CD8-positive, alpha-beta memory T cell (primary cell): ENCODE results near the gene SMC1A. TPM values are rescaled to one million over a fixed set of nuclear protein-coding genes. Genes with fewer than 3 reads are reported as not detected.
A peak's percentile ranks its signal among the peaks of the same experiment; 100 is the strongest.
"Not testable (repeated sequence)": the region's sequence is repeated elsewhere in the genome, so short reads cannot be mapped to it uniquely, and the experiment has no call there.

Source experiments
- CTCF ChIA-PET: fragments of 350-600 bp; sonication (Branson Sonifier 250); formaldehyde crosslinking; loops from one replicate; lab custom pipeline; 2021; ENCODE audit warnings: antibody characterized with exemption; lab: Charles Lee
- POLR2A ChIA-PET: fragments of 350-600 bp; sonication (Branson Sonifier 250); formaldehyde crosslinking; loops from one replicate; lab custom pipeline; 2021; ENCODE audit warnings: antibody characterized with exemption; lab: Charles Lee
- DNase-seq, 5 donors: peaks; one replicate each; pipeline versions ENCODE4 v3.0.0 to v3.0.0-alpha.2; 2020 to 2022; ENCODE audit warnings: mixed read lengths in 1 of 5
- H3K27ac ChIP-seq: one replicate; pipeline ENCODE4 v1.7.0; 2013; ENCODE audit warnings: low read depth, mild to moderate bottlenecking, low read length, moderate library complexity
- H3K27me3 ChIP-seq: 2 replicates; pipeline ENCODE4 v1.7.0; 2013; ENCODE audit warnings: low read length, mild to moderate bottlenecking; ENCODE audit not compliant: insufficient read depth, poor library complexity, severe bottlenecking
- H3K36me3 ChIP-seq: 2 replicates; pipeline ENCODE4 v1.7.0; 2013; ENCODE audit warnings: mild to moderate bottlenecking, low read length, moderate library complexity; ENCODE audit not compliant: insufficient read depth
- H3K4me1 ChIP-seq: 2 replicates; pipeline ENCODE4 v1.7.0; 2013; ENCODE audit warnings: mild to moderate bottlenecking, low read length, moderate library complexity; ENCODE audit not compliant: insufficient read depth
- H3K4me3 ChIP-seq: 2 replicates; pipeline ENCODE4 v1.7.0; 2013; ENCODE audit warnings: mild to moderate bottlenecking, low read length
- H3K9me3 ChIP-seq: 2 replicates; pipeline ENCODE4 v1.7.0; 2013; ENCODE audit warnings: mild to moderate bottlenecking, low read length
- H3K27ac Mint-ChIP-seq, 8 donors: one replicate each; pipeline ENCODE4 v1.8.0; 2020 to 2021; ENCODE audit warnings: mixed read lengths in 8 of 8, mild to moderate bottlenecking in 6 of 8, inconsistent platforms in 3 of 8, moderate library complexity in 3 of 8
- H3K27me3 Mint-ChIP-seq, 2 donors: one replicate each; pipeline ENCODE4 v1.8.0; 2020 to 2021; ENCODE audit warnings: mixed read lengths in 2 of 2, mild to moderate bottlenecking in 1 of 2, moderate library complexity in 1 of 2
- H3K36me3 Mint-ChIP-seq, 3 donors: one replicate each; pipeline ENCODE4 v1.8.0; 2020 to 2021; ENCODE audit warnings: mixed read lengths in 3 of 3, inconsistent platforms in 1 of 3, mild to moderate bottlenecking in 1 of 3
- H3K4me1 Mint-ChIP-seq, 3 donors: one replicate each; pipeline ENCODE4 v1.8.0; 2020 to 2021; ENCODE audit warnings: mixed read lengths in 3 of 3, inconsistent platforms in 1 of 3, mild to moderate bottlenecking in 1 of 3
- H3K4me3 Mint-ChIP-seq, 7 donors: one replicate each; pipeline ENCODE4 v1.8.0; 2020 to 2021; ENCODE audit warnings: mixed read lengths in 7 of 7, mild to moderate bottlenecking in 6 of 7, moderate library complexity in 4 of 7, inconsistent platforms in 2 of 7
- H3K9me3 Mint-ChIP-seq, 5 donors: one replicate each; pipeline ENCODE4 v1.8.0; 2020 to 2022; ENCODE audit warnings: mixed read lengths in 5 of 5, mild to moderate bottlenecking in 3 of 5, moderate library complexity in 2 of 5, inconsistent platforms in 1 of 5
- polyA plus RNA-seq: library from polyadenylated mRNA; unstranded; fragments of 300-500 nt; fragmentation: Illumina TruSeq; gene quantifications from one replicate; pipeline ENCODE4 v1.2.3, GENCODE V29; 2021
- total RNA-seq, 2 experiments: library from RNA; stranded (reverse); gene quantifications; one replicate each; pipeline ENCODE4 v1.2.3, GENCODE V29; 2021

The SMC1A gene
- total and polyA plus RNA-seq, 3 experiments from 2014 or later: 79.1 to 158 (median 143) TPM

- Mint-ChIP-seq H3K4me3 (no peak overlapping the region), H3K4me1 (no peaks in the 10 kb centered on the region), H3K27me3 (no peaks in the 10 kb centered on the region), H3K9me3 (no peaks in the 10 kb centered on the region), H3K36me3 (peaks cover 13 to 52% (median 23%) of the 10 kb centered on the region in 3 donors), H3K27ac (peak overlapping the region in 1 of 8 donors; percentile 61)
- Histone ChIP-seq H3K4me1 (no peaks in the 10 kb centered on the region), H3K27ac (no peak overlapping the region), H3K4me3 (no peak overlapping the region), H3K36me3 (peaks cover 13% of the 10 kb centered on the region), H3K9me3 (no peaks in the 10 kb centered on the region), H3K27me3 (no peaks in the 10 kb centered on the region)
- DNase-seq: no peak
- ChIA-PET CTCF (no interaction called here), POLR2A (no interaction called here)
Measured at GRCh38 chrX:53379008-53379710, 43.3 kb downstream of the SMC1A start.

GRCh38 chrX:53377464-53377863 is 45.0 kb downstream of the SMC1A start:
- Mint-ChIP-seq H3K27ac (no peak overlapping the region), H3K4me1 (no peaks in the 10 kb centered on the region), H3K9me3 (no peaks in the 10 kb centered on the region), H3K27me3 (no peaks in the 10 kb centered on the region), H3K36me3 (peaks cover 13 to 40% (median 18%) of the 10 kb centered on the region in 3 donors), H3K4me3 (no peak overlapping the region)
- Histone ChIP-seq H3K4me3 (no peak overlapping the region), H3K9me3 (no peaks in the 10 kb centered on the region), H3K36me3 (peaks cover 13% of the 10 kb centered on the region), H3K27ac (no peak overlapping the region), H3K4me1 (no peaks in the 10 kb centered on the region), H3K27me3 (no peaks in the 10 kb centered on the region)
- POLR2A ChIA-PET: no interaction called here
- DNase-seq: no peak
- CTCF ChIA-PET: interaction anchor here (2.4 kb wide), 1 partner anchor 60 kb away, joined by 6 read pairs; no protein-coding TSS in a partner anchor

- peaks cover 13 to 34% (median 16%) of the 10 kb centered on the region in 3 donors for H3K36me3 Mint-ChIP-seq
- CTCF ChIA-PET: interaction anchor here (2.4 kb wide), 1 partner anchor 59 kb away, joined by 6 read pairs; no protein-coding TSS in a partner anchor
- no peaks in the 10 kb centered on the region for H3K9me3 Mint-ChIP-seq
- peaks cover 11% of the 10 kb centered on the region for H3K36me3 ChIP-seq
- DNase-seq: no peak
- H3K27me3 ChIP-seq: no peaks in the 10 kb centered on the region
- no peak overlapping the region for H3K4me3 Mint-ChIP-seq
- H3K4me3 ChIP-seq: no peak overlapping the region
- H3K9me3 ChIP-seq: no peaks in the 10 kb centered on the region
- H3K4me1 ChIP-seq: no peaks in the 10 kb centered on the region
- H3K27ac Mint-ChIP-seq: no peak overlapping the region
- no peak overlapping the region for H3K27ac ChIP-seq
- POLR2A ChIA-PET: no interaction called here
- no peaks in the 10 kb centered on the region for H3K4me1 Mint-ChIP-seq
- H3K27me3 Mint-ChIP-seq: no peaks in the 10 kb centered on the region
Measured at GRCh38 chrX:53376888-53377287, 45.6 kb downstream of the SMC1A start.

GRCh38 chrX:53374923-53375322 is 47.5 kb downstream of the SMC1A start:
- no peak overlapping the region for H3K4me3 Mint-ChIP-seq
- Histone ChIP-seq H3K36me3 (peaks cover 3% of the 10 kb centered on the region), H3K27me3 (no peaks in the 10 kb centered on the region), H3K27ac (peak overlapping the region; percentile 38), H3K4me1 (no peaks in the 10 kb centered on the region), H3K9me3 (no peaks in the 10 kb centered on the region), H3K4me3 (no peak overlapping the region)
- ChIA-PET POLR2A (no interaction called here), CTCF (interaction anchor here (1.1 kb wide), 1 partner anchor 16 kb away, joined by 4 read pairs; no protein-coding TSS in a partner anchor)
- no peaks in the 10 kb centered on the region for H3K4me1 Mint-ChIP-seq
- no peaks in the 10 kb centered on the region for H3K9me3 Mint-ChIP-seq
- peaks cover 0 to under 1% of the 10 kb centered on the region in 2 donors for H3K27me3 Mint-ChIP-seq
- H3K36me3 Mint-ChIP-seq: peaks cover 4 to 16% (median 6%) of the 10 kb centered on the region in 3 donors
- H3K27ac Mint-ChIP-seq: peak overlapping the region in 1 of 8 donors; percentile 39
- no peak for DNase-seq

GRCh38 chrX:53374222-53374820 is 48.1 kb downstream of the SMC1A start:
- Histone ChIP-seq H3K4me1 (no peaks in the 10 kb centered on the region), H3K9me3 (no peaks in the 10 kb centered on the region), H3K27me3 (no peaks in the 10 kb centered on the region), H3K4me3 (no peak overlapping the region), H3K27ac (peak overlapping the region; percentile 38), H3K36me3 (no peaks in the 10 kb centered on the region)
- ChIA-PET CTCF (interaction anchor here (1.1 kb wide), 1 partner anchor 16 kb away, joined by 4 read pairs; no protein-coding TSS in a partner anchor), POLR2A (no interaction called here)
- peak overlapping the region in 4 of 8 donors; percentile 5 to 55 (median 46) for H3K27ac Mint-ChIP-seq
- H3K4me3 Mint-ChIP-seq: no peak overlapping the region
- H3K9me3 Mint-ChIP-seq: no peaks in the 10 kb centered on the region
- H3K4me1 Mint-ChIP-seq: no peaks in the 10 kb centered on the region
- peaks cover under 1 to 10% (median 3%) of the 10 kb centered on the region in 3 donors for H3K36me3 Mint-ChIP-seq
- peaks cover 0 to 1% of the 10 kb centered on the region in 2 donors for H3K27me3 Mint-ChIP-seq
- DNase-seq: no peak

DNA sequence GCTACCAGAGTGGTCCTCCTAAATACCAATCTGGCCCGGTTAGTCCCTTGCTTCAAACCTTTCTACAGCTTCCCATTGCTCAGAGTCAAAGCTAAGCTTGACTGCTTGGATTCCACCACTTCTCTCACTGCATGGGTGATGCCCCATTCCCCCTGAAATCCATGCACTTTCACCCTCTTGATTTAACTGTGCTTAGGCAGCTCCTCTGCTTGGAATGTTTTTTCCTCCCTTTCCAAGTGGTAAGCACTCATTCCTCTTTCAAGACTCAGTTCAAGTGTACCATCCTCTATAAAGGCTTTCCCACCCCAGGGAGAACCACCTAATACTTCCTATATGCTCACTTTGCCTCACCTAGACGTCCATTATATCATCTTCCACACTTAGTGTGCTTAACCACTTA is 49.1 kb downstream of the SMC1A start:
- H3K4me1 ChIP-seq: no peaks in the 10 kb centered on the region
- Mint-ChIP-seq H3K27ac (no peak overlapping the region), H3K9me3 (no peaks in the 10 kb centered on the region), H3K36me3 (peaks cover 0 to 3% (median 3%) of the 10 kb centered on the region in 3 donors), H3K4me3 (no peak overlapping the region), H3K27me3 (peaks cover 0 to 1% of the 10 kb centered on the region in 2 donors), H3K4me1 (no peaks in the 10 kb centered on the region)
- H3K9me3 ChIP-seq: no peaks in the 10 kb centered on the region
- no peaks in the 10 kb centered on the region for H3K36me3 ChIP-seq
- no peak overlapping the region for H3K4me3 ChIP-seq
- H3K27me3 ChIP-seq: no peaks in the 10 kb centered on the region
- ChIA-PET CTCF (no interaction called here), POLR2A (no interaction called here)
- H3K27ac ChIP-seq: no peak overlapping the region
- DNase-seq: no peak

DNA sequence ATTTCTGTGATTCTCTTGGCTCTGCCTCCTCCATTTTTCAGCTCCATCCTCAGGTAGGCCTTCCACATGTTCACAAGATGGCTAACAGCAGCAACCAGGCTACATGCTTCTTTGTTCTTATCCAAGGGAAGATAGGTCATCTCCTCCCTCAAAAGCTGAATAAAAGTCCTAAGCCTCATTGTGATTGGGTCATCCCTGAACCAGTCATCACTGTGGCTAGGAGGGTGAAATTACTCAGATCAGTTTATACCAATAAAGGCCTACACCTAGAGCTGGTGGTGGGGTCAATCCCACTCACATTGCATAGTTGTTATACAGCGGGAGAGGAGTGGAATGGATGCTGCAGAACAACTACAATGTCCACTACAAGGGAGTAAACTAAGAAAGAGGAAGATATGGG is 56.0 kb downstream of the SMC1A start:
- H3K4me3 ChIP-seq, H3K27me3 ChIP-seq, H3K4me1 ChIP-seq, H3K27ac Mint-ChIP-seq, H3K27ac ChIP-seq, H3K36me3 Mint-ChIP-seq, H3K4me3 Mint-ChIP-seq, H3K4me1 Mint-ChIP-seq, H3K27me3 Mint-ChIP-seq, DNase-seq, H3K36me3 ChIP-seq, H3K9me3 ChIP-seq, H3K9me3 Mint-ChIP-seq, POLR2A ChIA-PET: not testable (repeated sequence)
- CTCF ChIA-PET: interaction anchor here (1.0 kb wide), 1 partner anchor 49 kb away, joined by 3 read pairs; no protein-coding TSS in a partner anchor

DNA sequence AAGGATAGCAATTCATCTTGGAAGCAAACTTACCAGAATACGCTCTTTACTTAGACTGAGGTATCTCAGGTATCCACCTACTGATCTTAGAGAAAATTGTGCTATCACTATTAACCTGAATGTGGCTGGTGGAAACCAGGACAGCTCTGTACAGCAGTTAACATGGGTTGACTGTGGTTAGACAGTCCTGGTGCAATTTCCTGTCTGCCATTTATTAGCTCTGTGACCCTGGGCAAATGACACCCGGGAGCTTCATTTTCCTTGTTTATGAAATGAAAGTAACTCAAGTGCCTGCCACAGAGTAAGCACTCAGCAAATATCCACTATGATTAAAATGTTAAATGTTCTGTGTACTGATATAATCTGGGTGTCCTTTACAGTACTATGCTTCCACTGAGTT is 60.0 kb downstream of the SMC1A start:
- ChIA-PET CTCF (no interaction called here), POLR2A (no interaction called here)
- Histone ChIP-seq H3K27ac (no peak overlapping the region), H3K36me3 (no peaks in the 10 kb centered on the region), H3K4me1 (no peaks in the 10 kb centered on the region), H3K4me3 (no peak overlapping the region), H3K27me3 (no peaks in the 10 kb centered on the region), H3K9me3 (no peaks in the 10 kb centered on the region)
- Mint-ChIP-seq H3K36me3 (peaks cover 0 to 2% (median 0%) of the 10 kb centered on the region in 3 donors), H3K27me3 (peaks cover 0 to 2% of the 10 kb centered on the region in 2 donors), H3K4me1 (peaks cover 5 to 7% (median 6%) of the 10 kb centered on the region in 3 donors), H3K27ac (peak overlapping the region in 1 of 8 donors; percentile 21), H3K4me3 (no peak overlapping the region), H3K9me3 (no peaks in the 10 kb centered on the region)
- peak in 1 of 5 donors; percentile 13 for DNase-seq
